ENCODE measurements around the gene ATP6V0E1.

- no peak for TF ChIP-seq EP300 (IDR thresholded peaks at IDR 0.05)
- TF ChIP-seq CTCF (IDR thresholded peaks at IDR 0.05) = no peak
- TF ChIP-seq POLR2A (IDR thresholded peaks at IDR 0.05) = no peak
Observed at GRCh38 chr5:172949426-172949825, 34.1 kb upstream of the ATP6V0E1 start.

All from gastroesophageal sphincter (tissue), 3 donors.